Measurements from ENCODE around the gene USP30. TPM values are rescaled to one million over a fixed set of nuclear protein-coding genes. Genes with fewer than 3 reads are reported as not detected.

Gene USP30
- total and polyA plus RNA-seq, 9 of the 15 experiments (the other 6 are each of a cell fraction or from before 2014, with no cell fraction given): 1.4 to 15.2 (median 7.0) TPM

DNA sequence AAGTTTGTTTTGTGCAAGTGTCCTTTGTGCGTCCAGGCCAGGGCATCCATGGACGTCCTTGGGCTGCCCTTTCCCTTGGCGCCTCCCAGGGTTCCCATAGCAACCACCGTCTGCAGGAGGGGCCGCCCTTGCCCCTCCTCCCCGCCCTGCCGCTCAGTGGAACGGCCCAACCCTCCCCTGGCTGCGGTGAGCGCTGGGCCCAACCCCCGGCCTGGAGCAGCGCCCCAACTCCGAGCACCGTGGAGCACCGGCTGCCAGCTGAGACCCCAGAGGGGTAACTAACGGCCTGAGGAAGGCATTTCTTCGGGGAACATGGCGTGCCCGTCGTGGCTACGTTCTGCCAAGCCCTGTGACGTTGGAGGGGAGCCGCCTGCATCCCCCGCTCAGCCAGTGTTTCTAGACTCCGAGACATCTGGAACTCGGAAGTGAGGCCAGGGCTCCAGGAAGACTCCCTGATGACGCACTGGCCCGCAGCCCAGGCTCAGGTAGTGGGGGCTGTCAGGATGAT lies 58.7 kb downstream of the USP30 start (continued):
- TF ChIP-seq, protein P1, sequence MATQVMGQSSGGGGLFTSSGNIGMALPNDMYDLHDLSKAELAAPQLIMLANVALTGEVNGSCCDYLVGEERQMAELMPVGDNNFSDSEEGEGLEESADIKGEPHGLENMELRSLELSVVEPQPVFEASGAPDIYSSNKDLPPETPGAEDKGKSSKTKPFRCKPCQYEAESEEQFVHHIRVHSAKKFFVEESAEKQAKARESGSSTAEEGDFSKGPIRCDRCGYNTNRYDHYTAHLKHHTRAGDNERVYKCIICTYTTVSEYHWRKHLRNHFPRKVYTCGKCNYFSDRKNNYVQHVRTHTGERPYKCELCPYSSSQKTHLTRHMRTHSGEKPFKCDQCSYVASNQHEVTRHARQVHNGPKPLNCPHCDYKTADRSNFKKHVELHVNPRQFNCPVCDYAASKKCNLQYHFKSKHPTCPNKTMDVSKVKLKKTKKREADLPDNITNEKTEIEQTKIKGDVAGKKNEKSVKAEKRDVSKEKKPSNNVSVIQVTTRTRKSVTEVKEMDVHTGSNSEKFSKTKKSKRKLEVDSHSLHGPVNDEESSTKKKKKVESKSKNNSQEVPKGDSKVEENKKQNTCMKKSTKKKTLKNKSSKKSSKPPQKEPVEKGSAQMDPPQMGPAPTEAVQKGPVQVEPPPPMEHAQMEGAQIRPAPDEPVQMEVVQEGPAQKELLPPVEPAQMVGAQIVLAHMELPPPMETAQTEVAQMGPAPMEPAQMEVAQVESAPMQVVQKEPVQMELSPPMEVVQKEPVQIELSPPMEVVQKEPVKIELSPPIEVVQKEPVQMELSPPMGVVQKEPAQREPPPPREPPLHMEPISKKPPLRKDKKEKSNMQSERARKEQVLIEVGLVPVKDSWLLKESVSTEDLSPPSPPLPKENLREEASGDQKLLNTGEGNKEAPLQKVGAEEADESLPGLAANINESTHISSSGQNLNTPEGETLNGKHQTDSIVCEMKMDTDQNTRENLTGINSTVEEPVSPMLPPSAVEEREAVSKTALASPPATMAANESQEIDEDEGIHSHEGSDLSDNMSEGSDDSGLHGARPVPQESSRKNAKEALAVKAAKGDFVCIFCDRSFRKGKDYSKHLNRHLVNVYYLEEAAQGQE (IDR thresholded peaks at IDR 0.05; ENCODE audit: borderline replicate concordance): no peak
- TF ChIP-seq, protein P1 (CRISPR knock-in tag; IDR thresholded peaks at IDR 0.05; ENCODE audit: low read depth): 0 out of 2 replicates have a peak, but pooled peaks have one; percentile 38
- TF ChIP-seq RAD21 (CRISPR knock-in tag; conservative IDR thresholded peaks at IDR 0.05 in 1 of 2, IDR thresholded peaks at IDR 0.05 in 1 of 2) (0 out of 4 replicates have a peak, but pooled peaks of 1 of the 2 experiments have one; percentile 5), TAF7 (tag; IDR thresholded peaks at IDR 0.05) (peak; percentile 44; the same call in 1 of the 2 replicates), SOX6 (IDR thresholded peaks at IDR 0.05) (0 out of 2 replicates have a peak, but pooled peaks have one; percentile 14), SIN3A (IDR thresholded peaks at IDR 0.05; ENCODE audit: borderline replicate concordance in 2 of 2, control insufficient read depth in 1 of 2, low read depth in 2 of 2, low read length in 2 of 2) (peak in 1 of 2 experiments; percentile 37; a peak in 1 of 4 replicates), ZBTB7A (IDR thresholded peaks at IDR 0.05; ENCODE audit: borderline replicate concordance, control insufficient read depth, low read depth, low read length) (peak; percentile 60; the same call in 1 of the 2 replicates), TCFL5 (CRISPR knock-in tag; conservative IDR thresholded peaks at IDR 0.05) (no peak), BRF1 (IDR thresholded peaks at IDR 0.05; ENCODE audit: borderline replicate concordance, extremely low read depth, insufficient read length) (no peak), SMAD4 (CRISPR knock-in tag; conservative IDR thresholded peaks at IDR 0.05) (peak; percentile 71), ETS2 (tag; IDR thresholded peaks at IDR 0.05; ENCODE audit: borderline replicate concordance, poor library complexity, severe bottlenecking) (no peak), TOE1 (IDR thresholded peaks at IDR 0.05; ENCODE audit: borderline replicate concordance) (peak; percentile 67; the same call in 1 of the 2 replicates), TOE1 (CRISPR knock-in tag; IDR thresholded peaks at IDR 0.05; ENCODE audit: borderline replicate concordance, low read depth) (no peak), MBD2 (IDR thresholded peaks at IDR 0.05; ENCODE audit: borderline replicate concordance, low read depth) (peak; percentile 36; the same call in 1 of the 2 replicates), ZNF57 (CRISPR knock-in tag; IDR thresholded peaks at IDR 0.05) (0 out of 2 replicates have a peak, but pooled peaks have one; percentile 55), L3MBTL2 (IDR thresholded peaks at IDR 0.05) (peak; percentile 51), KLF16 (IDR thresholded peaks at IDR 0.05) (0 out of 2 replicates have a peak, but pooled peaks have one; percentile 2), PRMT5 (CRISPR knock-in tag; IDR thresholded peaks at IDR 0.05) (no peak)
- TF ChIP-seq, protein P2, sequence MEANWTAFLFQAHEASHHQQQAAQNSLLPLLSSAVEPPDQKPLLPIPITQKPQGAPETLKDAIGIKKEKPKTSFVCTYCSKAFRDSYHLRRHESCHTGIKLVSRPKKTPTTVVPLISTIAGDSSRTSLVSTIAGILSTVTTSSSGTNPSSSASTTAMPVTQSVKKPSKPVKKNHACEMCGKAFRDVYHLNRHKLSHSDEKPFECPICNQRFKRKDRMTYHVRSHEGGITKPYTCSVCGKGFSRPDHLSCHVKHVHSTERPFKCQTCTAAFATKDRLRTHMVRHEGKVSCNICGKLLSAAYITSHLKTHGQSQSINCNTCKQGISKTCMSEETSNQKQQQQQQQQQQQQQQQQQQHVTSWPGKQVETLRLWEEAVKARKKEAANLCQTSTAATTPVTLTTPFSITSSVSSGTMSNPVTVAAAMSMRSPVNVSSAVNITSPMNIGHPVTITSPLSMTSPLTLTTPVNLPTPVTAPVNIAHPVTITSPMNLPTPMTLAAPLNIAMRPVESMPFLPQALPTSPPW (CRISPR knock-in tag; IDR thresholded peaks at IDR 0.05): peak; percentile 91

All from K562 (cell line).